ENCODE results near the gene PTPRN2. TPM values are rescaled to one million over a fixed set of nuclear protein-coding genes. Genes with fewer than 3 reads are reported as not detected.
"Not testable (repeated sequence)": the region's sequence is repeated elsewhere in the genome, so short reads cannot be mapped to it uniquely, and the experiment has no call there.

PTPRN2 gene
- total and polyA plus RNA-seq, 9 of the 15 experiments (the other 6 are each of a cell fraction or from before 2014, with no cell fraction given): not detected

DNA sequence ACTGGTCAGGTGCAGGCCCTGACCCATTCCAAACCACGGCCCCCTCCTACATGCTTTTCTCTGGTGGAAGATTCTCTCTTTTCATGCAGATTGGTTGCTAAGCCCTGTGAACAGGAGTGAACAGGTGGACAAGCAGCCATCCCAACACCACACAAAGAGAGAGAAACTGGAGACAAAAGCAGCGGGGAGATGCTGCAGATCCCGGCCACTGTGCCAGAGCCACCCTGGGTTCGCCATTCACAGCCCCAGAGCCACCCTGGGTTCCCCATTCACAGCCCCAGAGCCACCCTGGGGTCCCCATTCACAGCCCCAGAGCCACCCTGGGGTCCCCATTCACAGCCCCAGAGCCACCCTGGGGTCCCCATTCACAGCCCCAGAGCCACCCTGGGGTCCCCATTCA, 239.6 kb downstream of the PTPRN2 start:
- DNase-seq (ENCODE audit: extremely low read depth in 1 of 4, low spot score in 3 of 4); H3K9me3 ChIP-seq (replicated peaks; ENCODE audit: control insufficient read depth, insufficient read depth, low read depth, low read length); BruUV-seq (replicated peaks); H3K36me3 ChIP-seq (ENCODE audit: control insufficient read depth, insufficient read depth, low read length); H4K20me1 ChIP-seq (replicated peaks; ENCODE audit: control insufficient read depth, insufficient read depth, low read length); H3K4me2 ChIP-seq (ENCODE audit: insufficient read depth, low read length); H3K9ac ChIP-seq (ENCODE audit: insufficient read depth in 1 of 2, low read depth in 2 of 2, low read length in 2 of 2); H3K79me2 ChIP-seq (ENCODE audit: control insufficient read depth, insufficient read depth, low read length); FAIRE-seq; ATAC-seq; H3K4me3 ChIP-seq; POLR2A ChIA-PET; H3K4me1 ChIP-seq (replicated peaks in 1 of 2; ENCODE audit: control insufficient read depth in 2 of 2, insufficient read depth in 2 of 2, low read length in 2 of 2); in situ Hi-C loops (cut with MboI); CTCF ChIA-PET (ENCODE audit: low intra/inter-chr PET ratio); H3K9me1 ChIP-seq (ENCODE audit: control insufficient read depth, insufficient read depth, low read length); H3K27ac ChIP-seq (ENCODE audit: extremely low read depth, low read depth, low read length); H2AFZ ChIP-seq (ENCODE audit: low read depth, low read length); intact Hi-C loops (cut with micrococcal nuclease): not testable (repeated sequence)
- peaks cover 11 to 27% of the 10 kb centered on the region in 2 experiments; a peak in 3 of 5 replicates for H3K27me3 ChIP-seq (ENCODE audit: control insufficient read depth in 2 of 2, insufficient read depth in 2 of 2, low read length in 2 of 2)
- WGBS (ENCODE audit: insufficient coverage, low coverage, missing lambda C conversion rate): 0% methylated on average over 4 of the region's 4 CpGs

DNA sequence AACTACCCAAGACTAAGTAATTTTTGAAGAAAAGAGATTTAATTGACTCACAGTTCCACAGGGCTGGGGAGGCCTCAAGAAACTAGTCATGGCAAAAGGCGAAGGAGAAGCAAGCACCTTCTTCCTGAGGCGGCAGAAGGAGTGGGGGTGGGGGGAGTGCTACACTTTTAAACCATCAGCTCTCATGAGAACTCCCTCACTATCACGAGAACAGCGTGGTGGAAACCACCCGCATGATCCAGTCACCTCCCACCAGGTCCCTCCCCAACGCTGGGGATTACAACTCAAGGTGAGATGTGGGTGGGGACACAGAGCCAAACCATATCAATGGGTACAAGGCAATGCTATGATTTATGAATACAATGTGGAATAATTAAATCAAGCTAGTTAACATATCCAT, 241.9 kb downstream of the PTPRN2 start:
- BruUV-seq (replicated peaks): no TSS peak
- Histone ChIP-seq H3K27me3 (ENCODE audit: control insufficient read depth in 2 of 2, insufficient read depth in 2 of 2, low read length in 2 of 2) (peaks cover 6 to 7% of the 10 kb centered on the region in 2 experiments; a peak in 3 of 5 replicates), H3K9ac (ENCODE audit: insufficient read depth in 1 of 2, low read depth in 2 of 2, low read length in 2 of 2) (no peak overlapping the region), H3K79me2 (ENCODE audit: control insufficient read depth, insufficient read depth, low read length) (no peaks in the 10 kb centered on the region), H2AFZ (ENCODE audit: low read depth, low read length) (no peak overlapping the region), H4K20me1 (replicated peaks; ENCODE audit: control insufficient read depth, insufficient read depth, low read length) (no peaks in the 10 kb centered on the region), H3K36me3 (ENCODE audit: control insufficient read depth, insufficient read depth, low read length) (no peaks in the 10 kb centered on the region), H3K4me3 (no peak overlapping the region), H3K9me3 (replicated peaks; ENCODE audit: control insufficient read depth, insufficient read depth, low read depth, low read length) (peaks cover 5% of the 10 kb centered on the region; the same call in 1 of the 2 replicates), H3K27ac (ENCODE audit: extremely low read depth, low read depth, low read length) (no peak overlapping the region), H3K4me1 (replicated peaks in 1 of 2; ENCODE audit: control insufficient read depth in 2 of 2, insufficient read depth in 2 of 2, low read length in 2 of 2) (no peaks in the 10 kb centered on the region), H3K9me1 (ENCODE audit: control insufficient read depth, insufficient read depth, low read length) (no peaks in the 10 kb centered on the region), H3K4me2 (ENCODE audit: insufficient read depth, low read length) (no peak overlapping the region)
- in situ Hi-C loops (cut with MboI): no loop called here
- intact Hi-C loops (cut with micrococcal nuclease): no loop called here
- FAIRE-seq: no peak
- 1% methylated on average over 6 of the region's 6 CpGs for WGBS (ENCODE audit: insufficient coverage, low coverage, missing lambda C conversion rate)
- DNase-seq (ENCODE audit: extremely low read depth in 1 of 4, low spot score in 3 of 4): no peak
- ChIA-PET CTCF (ENCODE audit: low intra/inter-chr PET ratio) (no interaction called here), POLR2A (no interaction called here)
- no peak for TF ChIP-seq LARP7 (IDR thresholded peaks at IDR 0.05)
- TF ChIP-seq SIN3A (IDR thresholded peaks at IDR 0.05; ENCODE audit: borderline replicate concordance in 2 of 2, control insufficient read depth in 1 of 2, low read depth in 2 of 2, low read length in 2 of 2): no peak
- TF ChIP-seq, protein P1, sequence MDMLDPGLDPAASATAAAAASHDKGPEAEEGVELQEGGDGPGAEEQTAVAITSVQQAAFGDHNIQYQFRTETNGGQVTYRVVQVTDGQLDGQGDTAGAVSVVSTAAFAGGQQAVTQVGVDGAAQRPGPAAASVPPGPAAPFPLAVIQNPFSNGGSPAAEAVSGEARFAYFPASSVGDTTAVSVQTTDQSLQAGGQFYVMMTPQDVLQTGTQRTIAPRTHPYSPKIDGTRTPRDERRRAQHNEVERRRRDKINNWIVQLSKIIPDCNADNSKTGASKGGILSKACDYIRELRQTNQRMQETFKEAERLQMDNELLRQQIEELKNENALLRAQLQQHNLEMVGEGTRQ (CRISPR knock-in tag; IDR thresholded peaks at IDR 0.05): no peak
- no peak for TF ChIP-seq TAF1 (IDR thresholded peaks at IDR 0.05; ENCODE audit: control insufficient read depth, extremely low read depth, insufficient read depth, low read length, severe bottlenecking)
- no peak for TF ChIP-seq HNRNPK (IDR thresholded peaks at IDR 0.05; ENCODE audit: low read depth, low read length, poor library complexity, severe bottlenecking)
- no peak for ATAC-seq
